CD14-positive monocyte (primary cell): ENCODE results near the gene NRIP2. TPM values are rescaled to one million over a fixed set of nuclear protein-coding genes. Genes with fewer than 3 reads are reported as not detected.

Experiments
- DNase-seq, 3 donors: peaks; one replicate each; pipeline ENCODE4 v3.0.0-alpha.2; 2011 to 2022
- H2AFZ ChIP-seq: 2 replicates; pipeline ENCODE4 v1.6.0; 2012; ENCODE audit warnings: mild to moderate bottlenecking, low read depth, low read length, inconsistent platforms; ENCODE audit not compliant: insufficient read depth, poor library complexity, severe bottlenecking
- H3K27ac ChIP-seq, 2 donors: 1 replicate in 1 of 2; 2 replicates in 1 of 2; pipeline ENCODE4 v1.5.1; 2012 to 2013; ENCODE audit warnings: low read length in 2 of 2, control low read depth in 1 of 2, inconsistent platforms in 1 of 2, low read depth in 1 of 2, mild to moderate bottlenecking in 1 of 2
- H3K27me3 ChIP-seq, 2 donors: one replicate each; pipeline versions ENCODE4 v1.6.0 to v1.6.1; 2011 to 2013; ENCODE audit warnings: low read length in 2 of 2; ENCODE audit not compliant: control insufficient read depth in 2 of 2, insufficient read depth in 2 of 2
- H3K36me3 ChIP-seq, 2 donors: replicated peaks in 1 of 2; 1 replicate in 1 of 2; 2 replicates in 1 of 2; pipeline versions ENCODE4 v1.5.1 to v1.6.1; 2012 to 2013; ENCODE audit warnings: low read length in 2 of 2, control low read depth in 1 of 2, inconsistent platforms in 1 of 2, mild to moderate bottlenecking in 1 of 2; ENCODE audit not compliant: insufficient read depth in 2 of 2, control insufficient read depth in 1 of 2
- H3K4me1 ChIP-seq, 2 donors: 1 replicate in 1 of 2; 2 replicates in 1 of 2; pipeline versions ENCODE4 v1.5.1 to v1.6.1; 2012 to 2013; ENCODE audit warnings: low read length in 2 of 2, control low read depth in 1 of 2, inconsistent platforms in 1 of 2, mild to moderate bottlenecking in 1 of 2, moderate library complexity in 1 of 2; ENCODE audit not compliant: insufficient read depth in 2 of 2, control insufficient read depth in 1 of 2
- H3K4me2 ChIP-seq: replicated peaks from 2 replicates; pipeline ENCODE3; 2012; ENCODE audit warnings: low read length, moderate library complexity, mild to moderate bottlenecking; ENCODE audit not compliant: poor library complexity, severe bottlenecking; ENCODE audit errors: extremely low read depth
- H3K4me3 ChIP-seq, 3 experiments: fragments of 200-600 bp in 1 of 3; sonication (generic) in 1 of 3; replicated peaks in 1 of 3; 1 replicate in 2 of 3; 2 replicates in 1 of 3; pipeline ENCODE4 v1.5.1; 2011 to 2013; ENCODE audit warnings: low read length in 3 of 3, mild to moderate bottlenecking in 3 of 3, control low read depth in 2 of 3, low read depth in 2 of 3, inconsistent platforms in 1 of 3, moderate library complexity in 1 of 3
- H3K79me2 ChIP-seq: 2 replicates; pipeline ENCODE4 v1.6.0; 2012; ENCODE audit warnings: mild to moderate bottlenecking, control low read depth, inconsistent platforms, low read length, moderate library complexity; ENCODE audit not compliant: insufficient read depth
- H3K9ac ChIP-seq: 2 replicates; pipeline ENCODE4 v1.6.0; 2017; ENCODE audit warnings: low read length, mild to moderate bottlenecking; ENCODE audit not compliant: insufficient read depth, poor library complexity, severe bottlenecking
- H3K9me3 ChIP-seq, 2 donors: replicated peaks in 1 of 2; 1 replicate in 1 of 2; 2 replicates in 1 of 2; pipeline versions ENCODE4 v1.5.1 to v1.6.1; 2012 to 2013; ENCODE audit warnings: low read length in 2 of 2, control low read depth in 1 of 2; ENCODE audit not compliant: control insufficient read depth in 1 of 2, insufficient read depth in 1 of 2
- H4K20me1 ChIP-seq: 2 replicates; pipeline ENCODE4 v1.6.0; 2012; ENCODE audit warnings: mild to moderate bottlenecking, low read length, control low read depth, moderate library complexity; ENCODE audit not compliant: insufficient read depth
- H3K27ac Mint-ChIP-seq, 7 donors: one replicate each; pipeline ENCODE4 v1.8.0; 2020; ENCODE audit warnings: mild to moderate bottlenecking in 7 of 7, mixed read lengths in 7 of 7, moderate library complexity in 6 of 7, inconsistent platforms in 2 of 7
- H3K27me3 Mint-ChIP-seq, 3 donors: one replicate each; pipeline ENCODE4 v1.8.0; 2021 to 2022; ENCODE audit warnings: low read depth in 3 of 3, mild to moderate bottlenecking in 3 of 3, mixed read lengths in 3 of 3, moderate library complexity in 3 of 3, inconsistent platforms in 1 of 3
- H3K36me3 Mint-ChIP-seq, 2 donors: one replicate each; pipeline ENCODE4 v1.8.0; 2020; ENCODE audit warnings: mixed read lengths in 2 of 2, inconsistent platforms in 1 of 2, mild to moderate bottlenecking in 1 of 2
- H3K4me1 Mint-ChIP-seq: one replicate; pipeline ENCODE4 v1.8.0; 2020; ENCODE audit warnings: mild to moderate bottlenecking, mixed read lengths
- H3K4me3 Mint-ChIP-seq, 2 donors: one replicate each; pipeline ENCODE4 v1.8.0; 2020; ENCODE audit warnings: mild to moderate bottlenecking in 2 of 2, mixed read lengths in 2 of 2, moderate library complexity in 1 of 2
- H3K9me3 Mint-ChIP-seq, 7 donors: one replicate each; pipeline ENCODE4 v1.8.0; 2020 to 2022; ENCODE audit warnings: mixed read lengths in 7 of 7, mild to moderate bottlenecking in 6 of 7, moderate library complexity in 6 of 7, inconsistent platforms in 2 of 7
- CTCF ChIP-seq: fragments of 200-600 bp; IDR thresholded peaks from one replicate; pipeline ENCODE4 v1.8.0; 2022; ENCODE audit warnings: antibody characterized with exemption, mild to moderate bottlenecking
- WGBS: methylation state at CpG from one replicate; pipeline ENCODE4 v1.1.5; 2013; ENCODE audit warnings: missing lambda C conversion rate; ENCODE audit not compliant: insufficient coverage; 5-methylcytosine and 5-hydroxymethylcytosine counted together
- intact Hi-C, 2 donors: fragments of 100-400 bp; cut with micrococcal nuclease; formaldehyde crosslinking; loops; one replicate each; pipeline versions ENCODE4 v1.15.0 to v1.15.1; 2023
- polyA plus RNA-seq, 3 donors: library from polyadenylated mRNA; depleted of rRNA in 1 of 3; unstranded in 2 of 3; stranded (reverse) in 1 of 3; fragments of 300-500 nt in 2 of 3; fragments of >200 nt in 1 of 3; fragmentation: Illumina TruSeq in 2 of 3; gene quantifications; 1 replicate in 2 of 3; 2 replicates in 1 of 3; pipeline ENCODE4 v1.2.3, GENCODE V29; 2012 to 2021

The NRIP2 gene
- polyA plus RNA-seq, 3 donors = 0.19 to 0.24 TPM; not detected in 1

DNA sequence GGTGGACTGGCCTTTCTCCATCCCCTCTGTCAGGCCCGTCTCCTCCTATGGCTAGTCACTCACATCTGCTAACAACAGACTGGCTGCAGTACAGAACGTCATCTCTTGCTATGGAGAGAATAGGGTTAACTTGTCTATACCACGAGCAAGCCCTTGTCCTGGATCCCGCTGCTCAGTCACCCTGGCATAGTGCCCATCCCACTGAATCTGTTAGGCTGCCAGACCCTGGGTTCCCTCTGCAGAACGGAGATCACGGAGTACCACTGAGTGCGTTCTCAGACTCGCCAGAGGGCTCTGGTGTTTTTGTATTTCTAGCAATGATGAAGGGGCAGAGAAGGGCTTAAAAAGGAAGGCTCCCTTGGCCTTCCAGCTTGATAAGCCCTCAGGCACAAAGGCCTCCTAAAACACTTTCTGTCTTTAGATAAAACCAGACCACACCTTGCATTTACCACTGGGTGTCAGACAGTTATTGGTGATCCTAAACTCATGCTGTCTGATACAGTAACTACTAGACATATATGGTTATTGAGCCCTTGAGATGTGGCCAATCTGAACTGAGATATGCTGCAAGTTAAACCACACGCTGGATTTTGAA, 6.3 kb upstream of the NRIP2 start:
- H3K4me3 Mint-ChIP-seq = no peak overlapping the region

GRCh38 chr12:2836574-2836973, 1.7 kb upstream of the NRIP2 start:
- no peaks in the 10 kb centered on the region for H4K20me1 ChIP-seq
- DNase-seq = peak in 1 of 3 donors; percentile 10
- no peak overlapping the region for H2AFZ ChIP-seq
- H3K27ac ChIP-seq = no peak overlapping the region
- no peak overlapping the region for H3K4me3 ChIP-seq
- Mint-ChIP-seq H3K36me3 (peaks cover 27 to 36% of the 10 kb centered on the region in 2 donors), H3K4me1 (peaks cover 18% of the 10 kb centered on the region), H3K27ac (peak overlapping the region in 1 of 7 donors; percentile 41), H3K4me3 (no peak overlapping the region), H3K9me3 (peaks cover 0 to 2% (median 0%) of the 10 kb centered on the region in 7 donors), H3K27me3 (peaks cover 1 to 9% (median 4%) of the 10 kb centered on the region in 3 donors)
- H3K9me3 ChIP-seq = no peaks in the 10 kb centered on the region
- intact Hi-C loops = no loop called here
- H3K27me3 ChIP-seq = peaks cover 0 to 4% of the 10 kb centered on the region in 2 donors
- no peak overlapping the region for H3K4me2 ChIP-seq
- TF ChIP-seq CTCF = no peak
- no peaks in the 10 kb centered on the region for H3K79me2 ChIP-seq
- no peaks in the 10 kb centered on the region for H3K4me1 ChIP-seq
- H3K9ac ChIP-seq = no peak overlapping the region
- peaks cover 5 to 22% of the 10 kb centered on the region in 2 donors for H3K36me3 ChIP-seq
- 54% methylated on average over 3 of the region's 8 CpGs for WGBS

More for the DNA sequence above, 6.3 kb upstream of the NRIP2 start:
- WGBS = 56% methylated on average over 4 of the region's 9 CpGs
- Mint-ChIP-seq H3K27me3 (no peaks in the 10 kb centered on the region), H3K27ac (no peak overlapping the region), H3K4me1 (peaks cover 14% of the 10 kb centered on the region), H3K9me3 (peaks cover 0 to 2% (median 0%) of the 10 kb centered on the region in 7 donors), H3K36me3 (peaks cover 31 to 52% of the 10 kb centered on the region in 2 donors)
- TF ChIP-seq CTCF = no peak
- Histone ChIP-seq H2AFZ (no peak overlapping the region), H3K4me3 (no peak overlapping the region), H3K79me2 (no peaks in the 10 kb centered on the region), H3K27me3 (no peaks in the 10 kb centered on the region), H3K4me2 (no peak overlapping the region), H3K4me1 (no peaks in the 10 kb centered on the region), H3K36me3 (peaks cover 11 to 24% of the 10 kb centered on the region in 2 donors), H4K20me1 (no peaks in the 10 kb centered on the region), H3K9ac (no peak overlapping the region), H3K27ac (no peak overlapping the region), H3K9me3 (no peaks in the 10 kb centered on the region)
- DNase-seq = no peak
- intact Hi-C loops = no loop called here
